Lung (tissue), 12 donors: ENCODE data around the gene VSX1. TPM values are rescaled to one million over a fixed set of nuclear protein-coding genes. Genes with fewer than 3 reads are reported as not detected.

Experiments
- ATAC-seq: fragments of 200-7000 bp; cut with Tn5 transposase; one replicate; pipeline ENCODE4 v1.9.1; 2020; ENCODE audit warnings: moderate number of reproducible peaks; ENCODE audit not compliant: insufficient read depth, low FRiP score
- DNase-seq, 3 donors: peaks; one replicate each; pipeline ENCODE4 v3.0.0-alpha.2; 2013 to 2017
- H3K27ac ChIP-seq, 2 donors: one replicate each; pipeline ENCODE4 v1.5.1; 2013; ENCODE audit warnings: mild to moderate bottlenecking in 2 of 2, moderate library complexity in 2 of 2, control low read depth in 1 of 2, inconsistent platforms in 1 of 2, low read depth in 1 of 2, low read length in 1 of 2
- H3K27me3 ChIP-seq, 3 donors: one replicate each; pipeline ENCODE4 v1.5.1; 2013; ENCODE audit warnings: low read length in 2 of 3; ENCODE audit not compliant: control insufficient read depth in 3 of 3, insufficient read depth in 3 of 3
- H3K36me3 ChIP-seq, 4 donors: one replicate each; pipeline ENCODE4 v1.5.1; 2013; ENCODE audit warnings: low read length in 4 of 4, mild to moderate bottlenecking in 1 of 4, moderate library complexity in 1 of 4; ENCODE audit not compliant: control insufficient read depth in 4 of 4, insufficient read depth in 4 of 4
- H3K4me1 ChIP-seq, 5 donors: one replicate each; pipeline ENCODE4 v1.5.1; 2013; ENCODE audit warnings: low read length in 5 of 5, mild to moderate bottlenecking in 2 of 5, moderate library complexity in 1 of 5; ENCODE audit not compliant: control insufficient read depth in 5 of 5, insufficient read depth in 5 of 5
- H3K4me3 ChIP-seq: one replicate; pipeline ENCODE4 v1.5.1; 2013; ENCODE audit warnings: mild to moderate bottlenecking, control low read depth, moderate library complexity
- H3K9ac ChIP-seq, 2 donors: one replicate each; pipeline ENCODE4 v1.5.1; 2013; ENCODE audit warnings: low read length in 2 of 2, control low read depth in 1 of 2; ENCODE audit not compliant: insufficient read depth in 1 of 2
- H3K9me3 ChIP-seq, 4 donors: one replicate each; pipeline ENCODE4 v1.5.1; 2013; ENCODE audit warnings: low read length in 3 of 4, mild to moderate bottlenecking in 1 of 4, moderate library complexity in 1 of 4; ENCODE audit not compliant: control insufficient read depth in 4 of 4, insufficient read depth in 3 of 4
- CTCF ChIP-seq: IDR thresholded peaks from 2 replicates; pipeline ENCODE4 v1.5.1; 2012; ENCODE audit warnings: mild to moderate bottlenecking; ENCODE audit errors: control extremely low read depth, extremely low read depth
- WGBS, 2 donors: extraction: QIAGEN DNeasy Blood & Tissue Kit; methylation state at CpG; one replicate each; pipeline ENCODE4 v1.1.7; 2013; 5-methylcytosine and 5-hydroxymethylcytosine counted together
- polyA plus RNA-seq, 2 donors: library from polyadenylated mRNA; stranded (reverse); fragments of 200-250 nt; gene quantifications; one replicate each; pipeline ENCODE4 v1.2.1, GENCODE V29; 2013
- total RNA-seq, 2 donors: library from RNA; depleted of rRNA in 1 of 2; stranded (reverse); fragments of >200 nt in 1 of 2; gene quantifications; one replicate each; pipeline ENCODE4 v1.2.1, GENCODE V29; 2014 to 2021
- donor health status: control.
- donor health status: control.
- donor health status: Bipolar disorder and iron deficiency.
- donor health status: healthy.
- donor health status: DM: yes; HTN: yes; CAD: no.

Gene VSX1
- total and polyA plus RNA-seq, 4 donors, result not detected

GRCh38 chr20:25032065-25032477 lies 49.9 kb downstream of the VSX1 start:
- no peak overlapping the region for H3K4me3 ChIP-seq
- TF ChIP-seq CTCF, result no peak
- peaks cover 0 to 9% (median 1%) of the 10 kb centered on the region in 4 donors for H3K36me3 ChIP-seq
- H3K27me3 ChIP-seq, result no peaks in the 10 kb centered on the region
- peak overlapping the region; percentile 21 to 61 for H3K27ac ChIP-seq
- H3K4me1 ChIP-seq, result peaks cover 11 to 29% (median 17%) of the 10 kb centered on the region in 5 donors
- 96 to 97% methylated on average over 16 of the region's 16 CpGs for WGBS, 2 donors
- no peaks in the 10 kb centered on the region for H3K9me3 ChIP-seq
- ATAC-seq (no peak), DNase-seq (no peak)
- no peak overlapping the region for H3K9ac ChIP-seq

- H3K4me3 ChIP-seq, result no peak overlapping the region
- TF ChIP-seq CTCF, result no peak
- H3K27me3 ChIP-seq, result no peaks in the 10 kb centered on the region
- no peak for ATAC-seq
- no peak overlapping the region for H3K9ac ChIP-seq
- H3K9me3 ChIP-seq, result no peaks in the 10 kb centered on the region
- H3K4me1 ChIP-seq, result peaks cover 4 to 22% (median 17%) of the 10 kb centered on the region in 5 donors
- no peak for DNase-seq
- peaks cover 0 to 9% (median 1%) of the 10 kb centered on the region in 4 donors for H3K36me3 ChIP-seq
- WGBS, 2 donors, result 72 to 76% methylated on average over 3 of the region's 3 CpGs
- H3K27ac ChIP-seq, result no peak overlapping the region
These were observed 50.7 kb downstream of the VSX1 start for GRCh38 chr20:25031241-25031640.

- Histone ChIP-seq H3K27me3 (no peaks in the 10 kb centered on the region), H3K36me3 (peaks cover 0 to 9% (median 2%) of the 10 kb centered on the region in 4 donors), H3K9ac (no peak overlapping the region), H3K4me1 (peaks cover 0 to 22% (median 16%) of the 10 kb centered on the region in 5 donors), H3K4me3 (no peak overlapping the region), H3K27ac (no peak overlapping the region), H3K9me3 (no peaks in the 10 kb centered on the region)
- ATAC-seq (no peak), DNase-seq (no peak)
- no peak for TF ChIP-seq CTCF
- WGBS, 2 donors, result 96 to 97% methylated on average over 8 of the region's 8 CpGs
These were observed 51.2 kb downstream of the VSX1 start for GRCh38 chr20:25030649-25031207.
